ENCODE measurements around the gene PLXNA1. TPM values are rescaled to one million over a fixed set of nuclear protein-coding genes. Genes with fewer than 3 reads are reported as not detected.

PLXNA1 gene
- total and polyA plus RNA-seq, 2 experiments from 2014 or later, result 11.0 to 73.5 TPM

DNA sequence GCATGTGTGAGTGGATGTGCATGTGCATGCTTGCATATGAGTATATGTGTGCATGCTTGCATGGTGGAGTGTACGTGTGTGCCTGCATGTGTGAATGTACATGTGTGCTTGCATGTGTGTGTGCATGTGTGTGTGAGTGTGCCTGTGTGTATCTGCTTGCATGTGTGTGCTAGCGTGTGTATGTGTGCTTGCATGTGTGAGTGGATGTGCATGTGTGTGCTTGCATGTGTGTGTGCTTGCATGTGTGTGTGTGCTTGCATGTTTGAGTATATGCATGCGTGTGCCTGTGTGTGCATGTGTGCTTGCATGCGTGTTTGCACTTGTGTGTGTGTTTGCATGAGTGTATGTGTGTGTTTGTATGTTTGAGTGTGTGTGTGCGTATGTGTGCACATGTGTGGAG, 4.6 kb upstream of the PLXNA1 start (continued):
- TF ChIP-seq ZNF331 (CRISPR knock-in tag; IDR thresholded peaks at IDR 0.05; ENCODE audit: low read depth) (no peak), CREB1 (CRISPR knock-in tag; IDR thresholded peaks at IDR 0.05; ENCODE audit: low read depth) (no peak)

DNA sequence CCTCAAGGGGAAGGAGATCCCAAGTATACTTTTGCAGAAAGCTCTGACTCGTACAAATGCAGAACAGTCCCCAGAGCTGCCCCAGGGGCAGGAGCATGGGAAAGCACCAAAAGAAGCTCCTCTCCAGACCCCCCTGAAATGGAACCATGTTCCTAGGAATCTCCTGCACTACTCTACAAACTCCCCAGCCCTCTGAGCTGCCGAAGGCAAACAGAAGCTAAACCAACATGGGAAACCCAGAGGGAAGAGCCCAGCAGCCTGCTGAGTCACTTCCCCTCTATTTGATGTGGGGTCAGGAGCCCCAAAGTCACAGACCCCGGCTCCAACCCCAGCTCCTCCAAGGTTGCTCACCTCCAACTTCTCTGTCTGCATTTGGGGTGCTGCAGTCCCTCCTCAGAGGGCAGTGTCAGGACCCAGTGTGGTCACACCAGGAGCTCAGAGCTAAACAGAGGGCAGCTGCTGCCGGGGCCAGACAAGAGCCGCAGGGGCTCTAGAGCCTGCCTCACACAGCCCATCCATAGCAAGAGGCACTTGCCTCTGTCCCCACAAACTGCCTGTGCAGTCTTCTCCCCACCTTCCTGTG, 3.8 kb upstream of the PLXNA1 start:
- ATAC-seq, result no peak
- peaks cover under 1% of the 10 kb centered on the region; the same call in 1 of the 2 replicates for H3K79me2 ChIP-seq (replicated peaks; ENCODE audit: insufficient read depth)
- H3K36me3 Mint-ChIP-seq (ENCODE audit: low read depth), result peaks cover 5% of the 10 kb centered on the region; the same call in 1 of the 3 replicates
- no peak overlapping the region for H3K27ac ChIP-seq (ENCODE audit: low read depth)
- H3K4me1 Mint-ChIP-seq, result peaks cover 4% of the 10 kb centered on the region; the same call in 2 of the 3 replicates
- 0 out of 2 replicates have a peak, but pooled peaks cover 10% of the 10 kb centered on the region for H3K27me3 ChIP-seq (ENCODE audit: insufficient read depth)
- H3K9me2 ChIP-seq (ENCODE audit: insufficient read depth), result no peaks in the 10 kb centered on the region
- no peaks in the 10 kb centered on the region for H4K20me1 ChIP-seq (replicated peaks; ENCODE audit: insufficient read depth)
- H3K4me1 ChIP-seq (ENCODE audit: insufficient read depth), result peaks cover 4% of the 10 kb centered on the region
- H2AFZ ChIP-seq, result no peak overlapping the region
- TF ChIP-seq EZH2 (IDR thresholded peaks at IDR 0.05; ENCODE audit: low read depth, unreplicated experiment), result no peak
- no peak overlapping the region for H3K4me3 ChIP-seq
- H3K4me3 Mint-ChIP-seq, result no peak overlapping the region
- no peak for DNase-seq (ENCODE audit: low spot score)
- H3F3A ChIP-seq (replicated peaks; ENCODE audit: low read depth), result no peaks in the 10 kb centered on the region
- H3K9me3 Mint-ChIP-seq, result peaks cover 9% of the 10 kb centered on the region
- no peaks in the 10 kb centered on the region for H3K36me3 ChIP-seq (ENCODE audit: insufficient read depth)
- peaks cover 19% of the 10 kb centered on the region for H3K27me3 Mint-ChIP-seq (ENCODE audit: insufficient read depth, low read depth, poor library complexity)
- H3K27ac Mint-ChIP-seq, result no peak overlapping the region
- no peak overlapping the region for H3K4me2 ChIP-seq

DNA sequence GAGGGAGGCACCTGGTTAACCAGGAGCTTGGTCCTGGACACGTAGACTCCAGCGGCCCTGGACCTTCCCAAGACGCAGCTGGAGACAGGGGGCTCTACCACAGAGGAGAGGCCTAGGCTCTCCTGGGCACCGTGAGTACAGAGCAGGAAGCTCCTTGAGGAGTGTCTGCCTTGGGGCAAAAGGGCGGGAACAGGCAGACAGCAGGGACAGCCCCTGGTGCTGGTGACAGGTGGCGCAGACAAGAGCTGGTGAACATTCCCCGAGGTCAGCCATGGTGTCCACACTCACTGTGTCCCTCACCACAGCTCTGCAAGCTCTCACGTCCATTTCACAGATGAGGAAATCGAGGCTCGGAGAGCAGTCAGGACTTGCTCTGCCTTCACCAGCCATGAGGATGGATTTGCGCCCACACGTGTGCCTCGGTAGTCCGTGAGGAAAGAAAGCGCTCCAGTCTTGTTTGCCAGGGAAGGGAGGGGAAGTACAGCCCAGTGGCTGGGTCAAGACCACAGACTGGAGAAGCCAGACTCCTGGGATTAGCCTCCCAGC, 2.6 kb upstream of the PLXNA1 start:
- Histone ChIP-seq H3K4me3 (no peak overlapping the region), H3K79me2 (replicated peaks; ENCODE audit: insufficient read depth) (peaks cover 12% of the 10 kb centered on the region), H4K20me1 (replicated peaks; ENCODE audit: insufficient read depth) (no peaks in the 10 kb centered on the region), H3K27me3 (ENCODE audit: insufficient read depth) (0 out of 2 replicates have a peak, but pooled peaks cover 10% of the 10 kb centered on the region), H3K27ac (ENCODE audit: low read depth) (no peak overlapping the region), H3K4me1 (ENCODE audit: insufficient read depth) (peaks cover 4% of the 10 kb centered on the region), H3F3A (replicated peaks; ENCODE audit: low read depth) (no peaks in the 10 kb centered on the region), H3K4me2 (no peak overlapping the region), H2AFZ (no peak overlapping the region), H3K36me3 (ENCODE audit: insufficient read depth) (no peaks in the 10 kb centered on the region), H3K9me2 (ENCODE audit: insufficient read depth) (no peaks in the 10 kb centered on the region)
- Mint-ChIP-seq H3K36me3 (ENCODE audit: low read depth) (no peaks in the 10 kb centered on the region; the same call in 2 of the 3 replicates), H3K27me3 (ENCODE audit: insufficient read depth, low read depth, poor library complexity) (peaks cover 21% of the 10 kb centered on the region), H3K9me3 (peaks cover under 1% of the 10 kb centered on the region; the same call in 2 of the 3 replicates), H3K4me1 (peaks cover 4% of the 10 kb centered on the region), H3K27ac (no peak overlapping the region), H3K4me3 (no peak overlapping the region)
- ATAC-seq (no peak), DNase-seq (ENCODE audit: low spot score) (no peak)
- TF ChIP-seq JUNB (IDR thresholded peaks at IDR 0.05; ENCODE audit: unreplicated experiment) (no peak), STAT1 (IDR thresholded peaks at IDR 0.05; ENCODE audit: unreplicated experiment) (no peak), POLR2AphosphoS5 (IDR thresholded peaks at IDR 0.05; ENCODE audit: low read depth) (no peak), EZH2phosphoT487 (IDR thresholded peaks at IDR 0.05; ENCODE audit: unreplicated experiment) (no peak)
- TF ChIP-seq, protein P1, sequence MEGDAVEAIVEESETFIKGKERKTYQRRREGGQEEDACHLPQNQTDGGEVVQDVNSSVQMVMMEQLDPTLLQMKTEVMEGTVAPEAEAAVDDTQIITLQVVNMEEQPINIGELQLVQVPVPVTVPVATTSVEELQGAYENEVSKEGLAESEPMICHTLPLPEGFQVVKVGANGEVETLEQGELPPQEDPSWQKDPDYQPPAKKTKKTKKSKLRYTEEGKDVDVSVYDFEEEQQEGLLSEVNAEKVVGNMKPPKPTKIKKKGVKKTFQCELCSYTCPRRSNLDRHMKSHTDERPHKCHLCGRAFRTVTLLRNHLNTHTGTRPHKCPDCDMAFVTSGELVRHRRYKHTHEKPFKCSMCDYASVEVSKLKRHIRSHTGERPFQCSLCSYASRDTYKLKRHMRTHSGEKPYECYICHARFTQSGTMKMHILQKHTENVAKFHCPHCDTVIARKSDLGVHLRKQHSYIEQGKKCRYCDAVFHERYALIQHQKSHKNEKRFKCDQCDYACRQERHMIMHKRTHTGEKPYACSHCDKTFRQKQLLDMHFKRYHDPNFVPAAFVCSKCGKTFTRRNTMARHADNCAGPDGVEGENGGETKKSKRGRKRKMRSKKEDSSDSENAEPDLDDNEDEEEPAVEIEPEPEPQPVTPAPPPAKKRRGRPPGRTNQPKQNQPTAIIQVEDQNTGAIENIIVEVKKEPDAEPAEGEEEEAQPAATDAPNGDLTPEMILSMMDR (conservative IDR thresholded peaks at IDR 0.05; ENCODE audit: low read depth in 2 of 2), result no peak
- TF ChIP-seq, protein P2, sequence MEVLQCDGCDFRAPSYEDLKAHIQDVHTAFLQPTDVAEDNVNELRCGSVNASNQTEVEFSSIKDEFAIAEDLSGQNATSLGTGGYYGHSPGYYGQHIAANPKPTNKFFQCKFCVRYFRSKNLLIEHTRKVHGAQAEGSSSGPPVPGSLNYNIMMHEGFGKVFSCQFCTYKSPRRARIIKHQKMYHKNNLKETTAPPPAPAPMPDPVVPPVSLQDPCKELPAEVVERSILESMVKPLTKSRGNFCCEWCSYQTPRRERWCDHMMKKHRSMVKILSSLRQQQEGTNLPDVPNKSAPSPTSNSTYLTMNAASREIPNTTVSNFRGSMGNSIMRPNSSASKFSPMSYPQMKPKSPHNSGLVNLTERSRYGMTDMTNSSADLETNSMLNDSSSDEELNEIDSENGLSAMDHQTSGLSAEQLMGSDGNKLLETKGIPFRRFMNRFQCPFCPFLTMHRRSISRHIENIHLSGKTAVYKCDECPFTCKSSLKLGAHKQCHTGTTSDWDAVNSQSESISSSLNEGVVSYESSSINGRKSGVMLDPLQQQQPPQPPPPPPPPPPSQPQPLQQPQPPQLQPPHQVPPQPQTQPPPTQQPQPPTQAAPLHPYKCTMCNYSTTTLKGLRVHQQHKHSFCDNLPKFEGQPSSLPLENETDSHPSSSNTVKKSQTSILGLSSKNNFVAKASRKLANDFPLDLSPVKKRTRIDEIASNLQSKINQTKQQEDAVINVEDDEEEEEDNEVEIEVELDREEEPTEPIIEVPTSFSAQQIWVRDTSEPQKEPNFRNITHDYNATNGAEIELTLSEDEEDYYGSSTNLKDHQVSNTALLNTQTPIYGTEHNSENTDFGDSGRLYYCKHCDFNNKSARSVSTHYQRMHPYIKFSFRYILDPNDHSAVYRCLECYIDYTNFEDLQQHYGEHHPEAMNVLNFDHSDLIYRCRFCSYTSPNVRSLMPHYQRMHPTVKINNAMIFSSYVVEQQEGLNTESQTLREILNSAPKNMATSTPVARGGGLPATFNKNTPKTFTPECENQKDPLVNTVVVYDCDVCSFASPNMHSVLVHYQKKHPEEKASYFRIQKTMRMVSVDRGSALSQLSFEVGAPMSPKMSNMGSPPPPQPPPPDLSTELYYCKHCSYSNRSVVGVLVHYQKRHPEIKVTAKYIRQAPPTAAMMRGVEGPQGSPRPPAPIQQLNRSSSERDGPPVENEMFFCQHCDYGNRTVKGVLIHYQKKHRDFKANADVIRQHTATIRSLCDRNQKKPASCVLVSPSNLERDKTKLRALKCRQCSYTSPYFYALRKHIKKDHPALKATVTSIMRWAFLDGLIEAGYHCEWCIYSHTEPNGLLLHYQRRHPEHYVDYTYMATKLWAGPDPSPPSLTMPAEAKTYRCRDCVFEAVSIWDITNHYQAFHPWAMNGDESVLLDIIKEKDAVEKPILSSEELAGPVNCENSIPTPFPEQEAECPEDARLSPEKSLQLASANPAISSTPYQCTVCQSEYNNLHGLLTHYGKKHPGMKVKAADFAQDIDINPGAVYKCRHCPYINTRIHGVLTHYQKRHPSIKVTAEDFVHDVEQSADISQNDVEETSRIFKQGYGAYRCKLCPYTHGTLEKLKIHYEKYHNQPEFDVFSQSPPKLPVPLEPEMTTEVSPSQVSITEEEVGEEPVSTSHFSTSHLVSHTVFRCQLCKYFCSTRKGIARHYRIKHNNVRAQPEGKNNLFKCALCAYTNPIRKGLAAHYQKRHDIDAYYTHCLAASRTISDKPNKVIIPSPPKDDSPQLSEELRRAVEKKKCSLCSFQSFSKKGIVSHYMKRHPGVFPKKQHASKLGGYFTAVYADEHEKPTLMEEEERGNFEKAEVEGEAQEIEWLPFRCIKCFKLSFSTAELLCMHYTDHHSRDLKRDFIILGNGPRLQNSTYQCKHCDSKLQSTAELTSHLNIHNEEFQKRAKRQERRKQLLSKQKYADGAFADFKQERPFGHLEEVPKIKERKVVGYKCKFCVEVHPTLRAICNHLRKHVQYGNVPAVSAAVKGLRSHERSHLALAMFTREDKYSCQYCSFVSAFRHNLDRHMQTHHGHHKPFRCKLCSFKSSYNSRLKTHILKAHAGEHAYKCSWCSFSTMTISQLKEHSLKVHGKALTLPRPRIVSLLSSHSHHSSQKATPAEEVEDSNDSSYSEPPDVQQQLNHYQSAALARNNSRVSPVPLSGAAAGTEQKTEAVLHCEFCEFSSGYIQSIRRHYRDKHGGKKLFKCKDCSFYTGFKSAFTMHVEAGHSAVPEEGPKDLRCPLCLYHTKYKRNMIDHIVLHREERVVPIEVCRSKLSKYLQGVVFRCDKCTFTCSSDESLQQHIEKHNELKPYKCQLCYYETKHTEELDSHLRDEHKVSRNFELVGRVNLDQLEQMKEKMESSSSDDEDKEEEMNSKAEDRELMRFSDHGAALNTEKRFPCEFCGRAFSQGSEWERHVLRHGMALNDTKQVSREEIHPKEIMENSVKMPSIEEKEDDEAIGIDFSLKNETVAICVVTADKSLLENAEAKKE (CRISPR knock-in tag; IDR thresholded peaks at IDR 0.05), result no peak

Measured in GM23338 (cell line).